Mammary epithelial cell (primary cell): ENCODE measurements around the gene FAF1.

Experiments used
- EZH2 ChIP-seq: IDR thresholded peaks from 2 replicates; pipeline ENCODE4 v1.6.1; 2012; ENCODE audit warnings: low read length, inconsistent platforms, borderline replicate concordance
- TF ChIP-seq, protein P1 (sequence below), 2 donors: IDR thresholded peaks in 1 of 2; conservative IDR thresholded peaks in 1 of 2; 2 replicates each; pipeline ENCODE4 v1.5.1; 2011 to 2012; ENCODE audit warnings: inconsistent platforms in 2 of 2, low read length in 2 of 2, mild to moderate bottlenecking in 2 of 2, control low read depth in 1 of 2, low read depth in 1 of 2; ENCODE audit not compliant: insufficient read depth in 1 of 2; ENCODE audit errors: extremely low read depth in 1 of 2

DNA sequence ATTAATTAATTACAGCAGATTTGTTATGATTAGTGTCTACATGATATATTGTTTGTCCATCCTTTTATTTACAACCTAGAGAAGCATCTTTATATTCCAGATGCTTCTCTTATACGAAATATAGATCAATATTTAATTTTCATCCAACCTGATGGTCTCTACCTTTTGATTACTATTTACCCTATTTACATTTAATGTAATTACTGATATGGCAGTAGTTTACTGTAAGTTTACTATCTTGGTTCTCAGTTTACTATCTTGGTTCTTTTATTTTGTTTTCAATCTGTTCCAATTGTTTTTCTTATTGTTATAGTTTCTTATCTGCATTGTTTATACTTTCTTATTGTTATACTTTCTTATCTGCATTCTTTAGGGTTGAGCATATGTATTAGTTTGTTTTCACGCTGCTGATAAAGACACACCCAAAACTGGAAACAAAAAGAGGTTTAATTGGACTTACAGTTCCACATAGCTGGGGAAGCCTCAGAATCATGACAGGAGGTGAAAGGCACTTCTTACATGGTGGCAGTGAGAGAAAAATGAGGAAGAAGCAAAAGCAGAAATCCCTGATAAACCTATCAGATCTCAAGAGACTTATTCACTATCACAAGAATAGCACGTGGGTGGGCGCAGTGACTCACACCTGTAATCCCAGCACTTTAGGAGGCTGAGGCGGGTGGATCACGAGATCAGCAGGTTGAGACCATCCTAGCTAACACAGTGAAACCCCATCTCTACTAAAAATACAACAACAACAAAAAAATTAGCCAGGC lies 28.9 kb downstream of the FAF1 start:
- TF ChIP-seq, protein P1, sequence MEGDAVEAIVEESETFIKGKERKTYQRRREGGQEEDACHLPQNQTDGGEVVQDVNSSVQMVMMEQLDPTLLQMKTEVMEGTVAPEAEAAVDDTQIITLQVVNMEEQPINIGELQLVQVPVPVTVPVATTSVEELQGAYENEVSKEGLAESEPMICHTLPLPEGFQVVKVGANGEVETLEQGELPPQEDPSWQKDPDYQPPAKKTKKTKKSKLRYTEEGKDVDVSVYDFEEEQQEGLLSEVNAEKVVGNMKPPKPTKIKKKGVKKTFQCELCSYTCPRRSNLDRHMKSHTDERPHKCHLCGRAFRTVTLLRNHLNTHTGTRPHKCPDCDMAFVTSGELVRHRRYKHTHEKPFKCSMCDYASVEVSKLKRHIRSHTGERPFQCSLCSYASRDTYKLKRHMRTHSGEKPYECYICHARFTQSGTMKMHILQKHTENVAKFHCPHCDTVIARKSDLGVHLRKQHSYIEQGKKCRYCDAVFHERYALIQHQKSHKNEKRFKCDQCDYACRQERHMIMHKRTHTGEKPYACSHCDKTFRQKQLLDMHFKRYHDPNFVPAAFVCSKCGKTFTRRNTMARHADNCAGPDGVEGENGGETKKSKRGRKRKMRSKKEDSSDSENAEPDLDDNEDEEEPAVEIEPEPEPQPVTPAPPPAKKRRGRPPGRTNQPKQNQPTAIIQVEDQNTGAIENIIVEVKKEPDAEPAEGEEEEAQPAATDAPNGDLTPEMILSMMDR (conservative IDR thresholded peaks at IDR 0.05 in 1 of 2, IDR thresholded peaks at IDR 0.05 in 1 of 2; ENCODE audit: extremely low read depth in 1 of 2, insufficient read depth in 1 of 2, low read depth in 1 of 2, low read length in 2 of 2): no peak
- no peak for TF ChIP-seq EZH2
